PC-9 (cell line): ENCODE results near the gene DTNBP1.

Experiments
- CTCF ChIP-seq: fragments of 200-600 bp; sonication (generic); conservative IDR thresholded peaks from 2 replicates; pipeline ENCODE4 v1.6.1; 2017; ENCODE audit warnings: mixed run types, antibody characterized with exemption, mild to moderate bottlenecking, moderate library complexity
- EZH2 ChIP-seq: fragments of 200-600 bp; sonication (generic); IDR thresholded peaks from 2 replicates; pipeline ENCODE4 v1.8.0; 2017; ENCODE audit warnings: antibody characterized with exemption, low read depth

GRCh38 chr6:15561447-15562199, 101.2 kb downstream of the DTNBP1 start:
- no peak for TF ChIP-seq CTCF
- TF ChIP-seq EZH2: no peak
